ENCODE data around the gene EFR3B.

Gene EFR3B

DNA sequence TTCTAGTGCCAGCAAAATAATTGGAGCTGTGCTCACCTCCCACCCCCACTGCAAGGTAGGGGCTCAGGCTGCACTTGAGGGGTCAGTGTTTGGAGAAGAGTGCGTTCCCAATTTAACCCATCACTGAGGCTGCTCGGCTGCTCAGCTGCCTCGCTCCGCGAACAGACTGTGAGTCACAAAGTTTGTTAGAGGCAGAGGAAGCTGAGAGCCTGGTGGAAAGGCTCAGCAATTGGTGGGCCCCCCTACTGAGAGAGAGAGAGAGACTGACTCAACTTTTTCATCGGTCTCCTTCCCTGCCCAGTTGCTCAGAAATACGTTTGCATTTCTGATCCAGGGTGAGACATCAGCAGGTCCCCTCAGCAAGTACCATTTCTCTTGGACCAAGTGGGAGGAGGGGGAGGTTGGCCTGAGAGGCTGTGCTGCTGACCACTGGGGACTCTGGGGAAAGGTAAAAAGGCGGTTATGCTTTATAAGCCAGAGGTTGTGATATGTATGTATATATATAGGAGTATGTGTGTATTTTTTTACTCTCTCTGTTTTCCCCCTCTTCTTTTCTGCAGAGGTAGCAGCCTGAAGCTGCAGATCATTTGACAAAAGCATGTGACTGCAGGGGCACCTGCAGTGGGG is 1.5 kb downstream of the EFR3B start:
- Histone ChIP-seq H3K27me3 (ENCODE audit: low read length) (0 out of 2 replicates have a peak, but pooled peaks cover 2% of the 10 kb centered on the region), H3F3A (ENCODE audit: insufficient read depth) (no peaks in the 10 kb centered on the region), H3K9me3 (ENCODE audit: insufficient read depth, low read length) (no peaks in the 10 kb centered on the region), H3K4me3 (ENCODE audit: insufficient read depth, low read length, poor library complexity, severe bottlenecking) (no peak overlapping the region), H3K9ac (ENCODE audit: low read length) (no peak overlapping the region), H3K36me3 (ENCODE audit: low read length) (no peaks in the 10 kb centered on the region), H3K4me2 (ENCODE audit: low read depth, low read length, poor library complexity, severe bottlenecking) (peak overlapping the region; percentile 74), H3K79me2 (ENCODE audit: insufficient read depth, low read length) (no peaks in the 10 kb centered on the region), H4K20me1 (ENCODE audit: low read depth, low read length) (no peaks in the 10 kb centered on the region), H2AFZ (ENCODE audit: low read depth, low read length, severe bottlenecking) (no peak overlapping the region), H3K27ac (ENCODE audit: low read depth, low read length) (no peak overlapping the region), H3K9me2 (replicated peaks; ENCODE audit: insufficient read depth, low read length) (no peaks in the 10 kb centered on the region)
- no peak for TF ChIP-seq EZH2phosphoT487 (conservative IDR thresholded peaks at IDR 0.05; ENCODE audit: low read length)

GRCh38 chr2:25044011-25044410 is 2.1 kb downstream of the EFR3B start:
- Histone ChIP-seq H3K27me3 (ENCODE audit: low read length) (0 out of 2 replicates have a peak, but pooled peaks cover 2% of the 10 kb centered on the region), H3K9ac (ENCODE audit: low read length) (no peak overlapping the region)

GRCh38 chr2:25044990-25045389 is 3.1 kb downstream of the EFR3B start:
- TF ChIP-seq, protein P1, sequence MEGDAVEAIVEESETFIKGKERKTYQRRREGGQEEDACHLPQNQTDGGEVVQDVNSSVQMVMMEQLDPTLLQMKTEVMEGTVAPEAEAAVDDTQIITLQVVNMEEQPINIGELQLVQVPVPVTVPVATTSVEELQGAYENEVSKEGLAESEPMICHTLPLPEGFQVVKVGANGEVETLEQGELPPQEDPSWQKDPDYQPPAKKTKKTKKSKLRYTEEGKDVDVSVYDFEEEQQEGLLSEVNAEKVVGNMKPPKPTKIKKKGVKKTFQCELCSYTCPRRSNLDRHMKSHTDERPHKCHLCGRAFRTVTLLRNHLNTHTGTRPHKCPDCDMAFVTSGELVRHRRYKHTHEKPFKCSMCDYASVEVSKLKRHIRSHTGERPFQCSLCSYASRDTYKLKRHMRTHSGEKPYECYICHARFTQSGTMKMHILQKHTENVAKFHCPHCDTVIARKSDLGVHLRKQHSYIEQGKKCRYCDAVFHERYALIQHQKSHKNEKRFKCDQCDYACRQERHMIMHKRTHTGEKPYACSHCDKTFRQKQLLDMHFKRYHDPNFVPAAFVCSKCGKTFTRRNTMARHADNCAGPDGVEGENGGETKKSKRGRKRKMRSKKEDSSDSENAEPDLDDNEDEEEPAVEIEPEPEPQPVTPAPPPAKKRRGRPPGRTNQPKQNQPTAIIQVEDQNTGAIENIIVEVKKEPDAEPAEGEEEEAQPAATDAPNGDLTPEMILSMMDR (IDR thresholded peaks at IDR 0.05; ENCODE audit: insufficient read depth, low read length, poor library complexity, severe bottlenecking): no peak
- no peak for TF ChIP-seq EZH2phosphoT487 (conservative IDR thresholded peaks at IDR 0.05; ENCODE audit: low read length)
- no peak overlapping the region for H3K4me3 ChIP-seq (ENCODE audit: insufficient read depth, low read length, poor library complexity, severe bottlenecking)
- H3K27ac ChIP-seq (ENCODE audit: low read depth, low read length): no peak overlapping the region
- H4K20me1 ChIP-seq (ENCODE audit: low read depth, low read length): no peaks in the 10 kb centered on the region
- no peaks in the 10 kb centered on the region for H3K79me2 ChIP-seq (ENCODE audit: insufficient read depth, low read length)
- H3K4me2 ChIP-seq (ENCODE audit: low read depth, low read length, poor library complexity, severe bottlenecking): no peak overlapping the region
- no peak overlapping the region for H2AFZ ChIP-seq (ENCODE audit: low read depth, low read length, severe bottlenecking)
- no peak overlapping the region for H3K9ac ChIP-seq (ENCODE audit: low read length)
- no peaks in the 10 kb centered on the region for H3K36me3 ChIP-seq (ENCODE audit: low read length)
- H3K27me3 ChIP-seq (ENCODE audit: low read length): 0 out of 2 replicates have a peak, but pooled peaks cover 2% of the 10 kb centered on the region
- no peaks in the 10 kb centered on the region for H3K9me2 ChIP-seq (replicated peaks; ENCODE audit: insufficient read depth, low read length)
- H3K9me3 ChIP-seq (ENCODE audit: insufficient read depth, low read length): no peaks in the 10 kb centered on the region
- H3F3A ChIP-seq (ENCODE audit: insufficient read depth): no peaks in the 10 kb centered on the region

More at GRCh38 chr2:25044011-25044410, 2.1 kb downstream of the EFR3B start:
- Histone ChIP-seq H3K4me2 (ENCODE audit: low read depth, low read length, poor library complexity, severe bottlenecking) (no peak overlapping the region), H3F3A (ENCODE audit: insufficient read depth) (no peaks in the 10 kb centered on the region), H2AFZ (ENCODE audit: low read depth, low read length, severe bottlenecking) (no peak overlapping the region), H3K4me3 (ENCODE audit: insufficient read depth, low read length, poor library complexity, severe bottlenecking) (no peak overlapping the region), H4K20me1 (ENCODE audit: low read depth, low read length) (no peaks in the 10 kb centered on the region), H3K27ac (ENCODE audit: low read depth, low read length) (no peak overlapping the region), H3K79me2 (ENCODE audit: insufficient read depth, low read length) (no peaks in the 10 kb centered on the region), H3K9me2 (replicated peaks; ENCODE audit: insufficient read depth, low read length) (no peaks in the 10 kb centered on the region), H3K36me3 (ENCODE audit: low read length) (no peaks in the 10 kb centered on the region), H3K9me3 (ENCODE audit: insufficient read depth, low read length) (no peaks in the 10 kb centered on the region)
- no peak for TF ChIP-seq EZH2phosphoT487 (conservative IDR thresholded peaks at IDR 0.05; ENCODE audit: low read length)
- TF ChIP-seq, protein P1 (IDR thresholded peaks at IDR 0.05; ENCODE audit: insufficient read depth, low read length, poor library complexity, severe bottlenecking): no peak

GRCh38 chr2:25049422-25049821 is 7.5 kb downstream of the EFR3B start:
- H3K36me3 ChIP-seq (ENCODE audit: low read length): no peaks in the 10 kb centered on the region
- no peaks in the 10 kb centered on the region for H4K20me1 ChIP-seq (ENCODE audit: low read depth, low read length)
- H3K9ac ChIP-seq (ENCODE audit: low read length): no peak overlapping the region
- H3K79me2 ChIP-seq (ENCODE audit: insufficient read depth, low read length): no peaks in the 10 kb centered on the region
- H2AFZ ChIP-seq (ENCODE audit: low read depth, low read length, severe bottlenecking): no peak overlapping the region
- no peaks in the 10 kb centered on the region for H3K9me2 ChIP-seq (replicated peaks; ENCODE audit: insufficient read depth, low read length)
- no peak overlapping the region for H3K27ac ChIP-seq (ENCODE audit: low read depth, low read length)
- H3K9me3 ChIP-seq (ENCODE audit: insufficient read depth, low read length): no peaks in the 10 kb centered on the region
- TF ChIP-seq, protein P1 (IDR thresholded peaks at IDR 0.05; ENCODE audit: insufficient read depth, low read length, poor library complexity, severe bottlenecking): no peak
- TF ChIP-seq EZH2phosphoT487 (conservative IDR thresholded peaks at IDR 0.05; ENCODE audit: low read length): no peak
- no peaks in the 10 kb centered on the region for H3K27me3 ChIP-seq (ENCODE audit: low read length)
- H3K4me3 ChIP-seq (ENCODE audit: insufficient read depth, low read length, poor library complexity, severe bottlenecking): no peak overlapping the region
- H3F3A ChIP-seq (ENCODE audit: insufficient read depth): no peaks in the 10 kb centered on the region
- no peak overlapping the region for H3K4me2 ChIP-seq (ENCODE audit: low read depth, low read length, poor library complexity, severe bottlenecking)
